ENCODE measurements around the gene KANSL1. TPM values are rescaled to one million over a fixed set of nuclear protein-coding genes. Genes with fewer than 3 reads are reported as not detected.

Gene KANSL1
- total RNA-seq, 1 donor from 2014 or later, result 191 TPM

DNA sequence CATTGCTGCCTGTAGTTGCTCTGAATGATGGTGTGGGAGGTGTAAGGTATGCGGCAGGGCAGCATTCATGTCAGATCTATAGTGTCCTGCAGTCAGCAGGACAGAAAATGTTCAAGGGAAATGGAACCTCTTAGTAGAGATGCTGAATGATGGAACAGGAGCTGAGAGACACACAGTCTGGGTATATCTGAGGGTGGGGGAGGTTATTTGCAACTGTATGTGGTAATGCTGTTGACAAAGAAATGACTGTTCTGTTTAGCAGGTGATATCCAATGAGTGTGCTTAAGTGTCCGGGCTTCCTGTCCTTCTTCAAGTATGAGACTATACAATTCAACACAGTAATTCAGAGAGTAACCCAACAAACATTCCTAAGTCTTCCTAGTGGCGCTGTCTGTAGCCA, 147.6 kb downstream of the KANSL1 start:
- DNase-seq, result no peak
- H3K27ac Mint-ChIP-seq (ENCODE audit: unreplicated experiment), result peak overlapping the region; percentile 3
- no peak overlapping the region for H3K4me3 Mint-ChIP-seq (ENCODE audit: unreplicated experiment)
- peaks cover 12% of the 10 kb centered on the region for H3K9me3 Mint-ChIP-seq (ENCODE audit: unreplicated experiment)
- TF ChIP-seq, protein P1, sequence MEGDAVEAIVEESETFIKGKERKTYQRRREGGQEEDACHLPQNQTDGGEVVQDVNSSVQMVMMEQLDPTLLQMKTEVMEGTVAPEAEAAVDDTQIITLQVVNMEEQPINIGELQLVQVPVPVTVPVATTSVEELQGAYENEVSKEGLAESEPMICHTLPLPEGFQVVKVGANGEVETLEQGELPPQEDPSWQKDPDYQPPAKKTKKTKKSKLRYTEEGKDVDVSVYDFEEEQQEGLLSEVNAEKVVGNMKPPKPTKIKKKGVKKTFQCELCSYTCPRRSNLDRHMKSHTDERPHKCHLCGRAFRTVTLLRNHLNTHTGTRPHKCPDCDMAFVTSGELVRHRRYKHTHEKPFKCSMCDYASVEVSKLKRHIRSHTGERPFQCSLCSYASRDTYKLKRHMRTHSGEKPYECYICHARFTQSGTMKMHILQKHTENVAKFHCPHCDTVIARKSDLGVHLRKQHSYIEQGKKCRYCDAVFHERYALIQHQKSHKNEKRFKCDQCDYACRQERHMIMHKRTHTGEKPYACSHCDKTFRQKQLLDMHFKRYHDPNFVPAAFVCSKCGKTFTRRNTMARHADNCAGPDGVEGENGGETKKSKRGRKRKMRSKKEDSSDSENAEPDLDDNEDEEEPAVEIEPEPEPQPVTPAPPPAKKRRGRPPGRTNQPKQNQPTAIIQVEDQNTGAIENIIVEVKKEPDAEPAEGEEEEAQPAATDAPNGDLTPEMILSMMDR (IDR thresholded peaks at IDR 0.05; ENCODE audit: partially characterized antibody, unreplicated experiment), result no peak
- H3K27me3 Mint-ChIP-seq (ENCODE audit: unreplicated experiment), result peaks cover 2% of the 10 kb centered on the region
- peaks cover 3% of the 10 kb centered on the region for H3K4me1 Mint-ChIP-seq (ENCODE audit: low read depth, unreplicated experiment)
- H3K36me3 Mint-ChIP-seq (ENCODE audit: unreplicated experiment), result no peaks in the 10 kb centered on the region

DNA sequence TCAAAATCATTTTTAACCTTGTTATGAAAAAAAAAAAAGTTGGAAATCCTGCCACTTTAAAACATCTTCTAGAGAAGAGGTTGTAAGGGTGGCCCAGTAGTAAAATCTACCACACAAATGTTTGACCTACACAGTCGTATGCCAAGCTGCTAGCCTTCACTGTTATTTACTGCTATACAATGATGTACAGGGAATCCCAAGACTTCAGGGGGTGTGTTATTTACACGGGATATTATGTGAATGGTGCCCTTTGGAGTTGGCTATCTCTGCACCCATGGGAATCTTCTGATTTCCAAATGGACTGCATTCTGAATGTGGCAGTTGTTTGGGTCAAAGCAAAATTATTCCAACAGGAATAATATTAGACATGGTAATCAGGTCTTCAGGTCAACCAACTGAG, 148.2 kb downstream of the KANSL1 start:
- H3K4me1 Mint-ChIP-seq (ENCODE audit: low read depth, unreplicated experiment), result peaks cover 5% of the 10 kb centered on the region
- peaks cover 15% of the 10 kb centered on the region for H3K9me3 Mint-ChIP-seq (ENCODE audit: unreplicated experiment)
- H3K4me3 Mint-ChIP-seq (ENCODE audit: unreplicated experiment), result no peak overlapping the region
- peaks cover 4% of the 10 kb centered on the region for H3K27me3 Mint-ChIP-seq (ENCODE audit: unreplicated experiment)
- TF ChIP-seq, protein P1 (IDR thresholded peaks at IDR 0.05; ENCODE audit: partially characterized antibody, unreplicated experiment), result no peak
- H3K27ac Mint-ChIP-seq (ENCODE audit: unreplicated experiment), result no peak overlapping the region
- DNase-seq, result no peak
- H3K36me3 Mint-ChIP-seq (ENCODE audit: unreplicated experiment), result no peaks in the 10 kb centered on the region

DNA sequence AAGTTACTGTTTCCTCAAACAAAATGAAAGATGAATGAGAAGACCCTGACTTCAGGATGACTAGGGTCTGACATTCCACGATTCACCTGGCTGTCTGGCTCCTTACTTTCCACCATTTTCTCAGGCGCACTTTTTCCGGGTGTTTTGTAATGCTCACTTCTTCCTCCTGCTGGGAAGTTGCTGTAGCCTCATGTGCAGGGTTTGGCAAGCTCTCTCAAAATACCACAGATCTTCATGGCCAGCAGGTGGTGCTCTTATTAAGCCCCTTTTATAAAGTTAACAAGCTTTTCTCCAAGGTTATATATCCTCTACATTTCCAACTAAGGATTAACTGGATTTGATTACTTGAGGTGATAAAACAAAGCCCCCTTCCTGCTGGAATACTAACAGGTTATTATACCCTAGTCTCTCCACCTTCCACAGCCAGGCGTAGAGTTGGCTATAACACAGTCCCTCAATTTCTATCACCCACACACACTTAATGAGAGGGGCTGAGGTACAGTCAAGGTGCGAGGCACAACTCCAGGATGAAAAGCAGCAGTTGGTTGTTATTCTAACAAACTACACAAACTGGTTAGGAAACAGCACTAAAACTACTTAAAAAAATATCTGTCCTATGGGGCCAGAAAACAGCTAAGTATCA, 148.8 kb downstream of the KANSL1 start:
- peaks cover 4% of the 10 kb centered on the region for H3K27me3 Mint-ChIP-seq (ENCODE audit: unreplicated experiment)
- TF ChIP-seq, protein P1 (IDR thresholded peaks at IDR 0.05; ENCODE audit: partially characterized antibody, unreplicated experiment), result peak; percentile 74
- H3K4me3 Mint-ChIP-seq (ENCODE audit: unreplicated experiment), result no peak overlapping the region
- peak; percentile 45 for DNase-seq
- no peak overlapping the region for H3K27ac Mint-ChIP-seq (ENCODE audit: unreplicated experiment)
- no peaks in the 10 kb centered on the region for H3K36me3 Mint-ChIP-seq (ENCODE audit: unreplicated experiment)
- H3K4me1 Mint-ChIP-seq (ENCODE audit: low read depth, unreplicated experiment), result peaks cover 5% of the 10 kb centered on the region
- H3K9me3 Mint-ChIP-seq (ENCODE audit: unreplicated experiment), result peaks cover 13% of the 10 kb centered on the region

DNA sequence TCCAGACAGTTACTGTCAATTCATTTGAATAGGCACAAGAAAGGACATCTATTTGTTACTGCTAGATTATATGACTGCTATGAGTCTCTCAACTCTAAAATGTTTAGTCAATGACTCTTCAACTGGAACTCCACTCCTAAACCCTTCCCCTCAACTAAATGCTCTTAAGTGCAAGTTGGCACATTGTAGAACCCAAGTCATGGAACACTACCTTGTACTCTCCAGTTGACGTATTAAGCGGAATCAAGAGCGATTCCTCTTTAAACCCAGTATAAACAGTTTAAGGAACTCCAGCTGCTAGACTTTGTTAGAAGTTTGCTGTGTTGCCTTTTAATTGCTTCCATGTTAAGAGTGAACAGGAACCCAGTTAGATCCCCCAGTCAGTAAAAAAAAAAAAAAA, 149.6 kb downstream of the KANSL1 start:
- Mint-ChIP-seq H3K4me3 (ENCODE audit: unreplicated experiment) (no peak overlapping the region), H3K9me3 (ENCODE audit: unreplicated experiment) (peaks cover 11% of the 10 kb centered on the region)
- DNase-seq, result no peak

DNA sequence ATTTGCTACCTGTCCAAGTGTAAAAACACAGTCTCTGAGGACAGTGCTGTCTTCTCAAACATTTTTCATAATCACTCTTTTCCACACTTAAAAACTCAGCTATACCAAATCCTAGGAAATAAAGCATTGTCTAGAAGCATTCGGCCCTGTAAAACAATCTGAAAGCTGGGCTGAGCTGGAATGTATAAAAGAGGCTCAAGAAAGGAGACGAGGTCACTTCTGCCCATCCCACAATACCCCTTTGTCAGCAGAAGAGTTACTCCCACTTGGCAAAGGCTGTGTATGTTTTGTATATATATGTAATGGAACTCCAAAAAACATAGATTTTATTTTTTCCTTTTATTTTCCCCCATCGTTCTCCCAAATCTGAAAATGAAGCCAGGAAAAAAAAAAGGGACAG, 150.3 kb downstream of the KANSL1 start:
- H3K36me3 Mint-ChIP-seq (ENCODE audit: unreplicated experiment), result peaks cover 5% of the 10 kb centered on the region
- peaks cover 5% of the 10 kb centered on the region for H3K4me1 Mint-ChIP-seq (ENCODE audit: low read depth, unreplicated experiment)
- H3K9me3 Mint-ChIP-seq (ENCODE audit: unreplicated experiment), result peaks cover 15% of the 10 kb centered on the region
- H3K27me3 Mint-ChIP-seq (ENCODE audit: unreplicated experiment), result peaks cover 4% of the 10 kb centered on the region
- TF ChIP-seq, protein P1 (IDR thresholded peaks at IDR 0.05; ENCODE audit: partially characterized antibody, unreplicated experiment), result no peak
- no peak overlapping the region for H3K27ac Mint-ChIP-seq (ENCODE audit: unreplicated experiment)
- DNase-seq, result no peak
- no peak overlapping the region for H3K4me3 Mint-ChIP-seq (ENCODE audit: unreplicated experiment)

More for the DNA sequence above, 149.6 kb downstream of the KANSL1 start:
- TF ChIP-seq, protein P1 (IDR thresholded peaks at IDR 0.05; ENCODE audit: partially characterized antibody, unreplicated experiment), result no peak
- peaks cover 5% of the 10 kb centered on the region for H3K4me1 Mint-ChIP-seq (ENCODE audit: low read depth, unreplicated experiment)
- peaks cover 4% of the 10 kb centered on the region for H3K27me3 Mint-ChIP-seq (ENCODE audit: unreplicated experiment)
- peak overlapping the region; percentile 1 for H3K27ac Mint-ChIP-seq (ENCODE audit: unreplicated experiment)
- H3K36me3 Mint-ChIP-seq (ENCODE audit: unreplicated experiment), result no peaks in the 10 kb centered on the region
